Measurements from ENCODE around the gene RAB25.
"Not testable (repeated sequence)": the region's sequence is repeated elsewhere in the genome, so short reads cannot be mapped to it uniquely, and the experiment has no call there.

The RAB25 gene

DNA sequence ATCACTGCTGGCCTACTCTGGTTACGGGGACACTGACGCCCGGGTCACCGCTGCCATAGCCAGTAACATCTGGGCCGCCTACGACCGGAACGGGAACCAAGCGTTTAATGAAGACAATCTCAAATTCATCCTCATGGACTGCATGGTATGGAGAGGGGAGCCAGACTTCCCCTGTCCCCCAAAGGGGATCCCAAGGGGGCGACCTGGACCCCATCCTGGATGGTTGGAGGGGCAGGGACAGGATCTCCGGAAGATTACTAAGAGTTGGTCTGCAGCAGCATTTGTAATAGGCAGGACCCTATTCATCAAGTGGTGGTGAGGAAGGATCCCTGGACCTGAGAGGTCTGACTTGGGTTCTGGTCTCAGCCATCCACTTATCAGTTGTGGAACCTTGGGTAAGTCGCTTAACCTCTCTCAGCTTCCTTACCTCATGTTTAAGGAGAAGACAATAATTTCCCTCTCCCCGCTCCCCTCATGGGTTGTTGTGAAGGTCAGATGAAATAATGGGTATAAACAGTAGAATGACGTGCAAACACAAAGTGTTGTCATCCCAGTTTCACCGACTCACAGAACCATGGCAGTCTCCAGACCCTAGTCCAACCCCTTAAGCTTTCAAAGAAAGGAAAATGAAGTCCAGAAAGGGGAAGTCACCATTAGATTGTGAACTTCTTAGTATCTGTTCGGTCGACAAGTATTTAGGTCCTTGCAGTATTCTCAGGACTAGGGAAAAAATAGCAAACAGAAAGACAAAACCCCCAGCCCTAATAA is 5.5 kb upstream of the RAB25 start:
- no peak for DNase-seq

DNA sequence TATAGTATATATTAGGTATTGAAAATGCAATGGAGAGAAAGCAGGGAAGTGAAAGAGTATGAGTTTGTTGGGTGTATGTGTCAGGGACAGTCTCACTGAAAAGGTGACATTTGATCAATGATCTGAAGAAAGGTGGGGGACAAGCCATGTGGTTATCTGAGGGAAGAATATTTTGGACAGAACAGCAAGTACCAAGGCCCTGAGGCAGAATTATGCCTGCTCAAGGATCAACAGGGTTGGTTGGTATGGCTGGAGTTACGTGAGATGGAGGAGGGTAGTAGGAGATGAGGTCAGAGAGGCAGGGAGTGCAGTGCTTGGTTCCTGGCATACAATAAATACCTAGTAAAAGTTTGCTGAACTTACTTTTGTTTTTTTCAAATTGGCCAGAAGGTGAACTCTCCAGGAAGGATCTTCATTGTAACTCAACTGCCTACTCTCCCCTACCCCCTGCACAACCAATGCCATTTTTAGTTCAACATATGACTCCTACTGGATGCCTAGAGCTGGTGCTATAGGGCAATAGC is 4.6 kb upstream of the RAB25 start:
- DNase-seq, result no peak

DNA sequence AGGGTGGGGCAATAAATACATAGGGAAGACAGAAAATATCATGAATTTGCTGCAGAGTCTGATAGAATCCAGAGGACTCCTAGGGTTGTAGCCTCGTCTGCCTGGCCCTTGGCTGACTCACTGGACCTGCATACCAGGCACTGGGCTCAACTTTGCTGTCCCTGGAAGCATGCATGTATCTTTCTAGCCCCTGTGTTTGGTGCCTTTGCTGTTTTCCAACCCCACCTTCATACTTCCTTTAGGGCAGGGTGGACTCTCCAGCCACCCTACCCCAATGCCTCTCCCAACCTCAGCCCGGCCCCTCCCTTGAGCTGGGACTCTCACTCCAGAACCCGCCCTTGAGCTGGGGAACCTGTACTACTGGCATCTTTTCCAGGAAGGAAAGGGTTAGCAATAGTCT is 1.2 kb downstream of the RAB25 start:
- no peak for DNase-seq

DNA sequence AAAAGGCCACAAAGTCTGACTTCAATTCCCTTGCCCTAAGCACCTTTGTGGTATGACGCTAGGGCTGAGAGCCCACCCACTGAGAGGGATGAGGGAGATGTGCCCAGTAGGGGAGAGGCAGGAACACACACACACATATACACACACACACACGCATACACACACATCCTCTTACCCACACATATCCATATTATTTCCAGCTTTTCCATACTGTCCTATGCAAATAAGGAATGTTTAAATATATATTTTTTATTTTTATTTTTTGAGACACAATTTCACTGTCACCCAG is 3.0 kb downstream of the RAB25 start:
- DNase-seq, result no peak

DNA sequence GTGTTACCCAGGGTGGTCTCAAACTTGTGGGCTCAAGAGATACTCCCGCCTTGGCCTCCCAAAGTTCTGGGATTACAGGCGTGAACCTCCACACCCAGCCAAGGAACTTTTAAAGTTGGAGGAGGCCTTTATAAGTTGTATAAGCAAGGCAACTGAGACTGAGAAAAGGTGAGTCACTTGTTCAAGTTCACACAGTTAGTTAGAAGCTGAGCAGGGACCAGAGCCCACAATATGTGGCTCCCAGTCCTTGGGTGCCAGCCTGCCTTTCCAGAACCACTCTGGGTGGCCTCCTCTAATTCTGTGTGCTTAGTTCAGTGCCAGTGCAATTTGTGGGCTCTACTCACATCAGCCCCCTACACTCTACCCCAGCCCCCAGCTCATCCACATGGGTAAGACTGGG is 3.7 kb downstream of the RAB25 start:
- no peak for DNase-seq

DNA sequence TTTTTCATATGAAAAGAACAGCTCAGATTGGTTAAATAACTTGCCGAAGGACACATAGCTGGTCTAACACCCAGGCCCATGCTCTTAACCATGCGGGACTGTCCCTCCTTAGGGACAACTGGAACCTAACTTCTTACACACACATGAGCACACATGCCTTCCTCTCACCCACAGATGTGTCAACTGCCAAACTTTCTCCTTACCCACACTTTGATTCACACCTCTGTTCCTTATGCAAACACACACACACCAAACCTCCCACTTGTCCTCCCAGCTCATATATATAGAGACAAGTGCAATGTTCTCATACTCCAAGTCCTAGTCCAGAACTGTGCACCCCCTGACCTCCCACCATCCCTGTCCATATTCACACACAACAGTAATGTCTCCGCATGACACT is 4.3 kb downstream of the RAB25 start:
- no peak for DNase-seq

DNA sequence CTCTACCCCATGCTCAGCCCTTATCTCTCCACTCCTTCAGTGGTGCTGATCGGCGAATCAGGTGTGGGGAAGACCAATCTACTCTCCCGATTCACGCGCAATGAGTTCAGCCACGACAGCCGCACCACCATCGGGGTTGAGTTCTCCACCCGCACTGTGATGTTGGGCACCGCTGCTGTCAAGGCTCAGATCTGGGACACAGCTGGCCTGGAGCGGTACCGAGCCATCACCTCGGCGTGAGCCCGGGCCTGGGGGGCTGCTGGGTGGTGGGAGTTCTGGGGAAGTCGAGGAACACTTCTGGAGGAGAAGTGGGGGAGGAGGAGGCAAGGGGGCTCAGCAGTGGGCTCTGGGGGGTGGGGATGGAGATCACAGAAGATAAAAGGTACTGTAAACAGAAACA is 4.9 kb downstream of the RAB25 start:
- no peak for DNase-seq

DNA sequence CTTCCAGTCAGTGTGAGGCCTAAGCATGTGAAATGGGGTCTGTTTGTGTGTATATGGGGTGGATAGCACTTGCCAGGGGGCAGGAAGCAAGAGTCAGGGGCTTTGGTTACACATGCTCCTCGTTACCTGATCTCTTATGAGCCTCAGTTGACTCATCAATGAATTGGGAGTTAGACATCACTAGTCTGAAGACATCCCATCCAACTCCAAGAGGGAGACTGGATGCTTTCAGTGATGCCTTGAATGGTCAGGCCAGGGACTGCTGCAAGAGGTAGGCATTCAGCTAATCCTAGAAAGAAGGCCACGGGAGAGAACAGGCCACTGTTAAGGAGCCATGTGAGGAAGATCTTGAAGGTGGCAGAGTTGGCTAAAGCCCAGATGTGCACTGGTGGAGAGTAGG is 6.3 kb downstream of the RAB25 start:
- no peak for DNase-seq

DNA sequence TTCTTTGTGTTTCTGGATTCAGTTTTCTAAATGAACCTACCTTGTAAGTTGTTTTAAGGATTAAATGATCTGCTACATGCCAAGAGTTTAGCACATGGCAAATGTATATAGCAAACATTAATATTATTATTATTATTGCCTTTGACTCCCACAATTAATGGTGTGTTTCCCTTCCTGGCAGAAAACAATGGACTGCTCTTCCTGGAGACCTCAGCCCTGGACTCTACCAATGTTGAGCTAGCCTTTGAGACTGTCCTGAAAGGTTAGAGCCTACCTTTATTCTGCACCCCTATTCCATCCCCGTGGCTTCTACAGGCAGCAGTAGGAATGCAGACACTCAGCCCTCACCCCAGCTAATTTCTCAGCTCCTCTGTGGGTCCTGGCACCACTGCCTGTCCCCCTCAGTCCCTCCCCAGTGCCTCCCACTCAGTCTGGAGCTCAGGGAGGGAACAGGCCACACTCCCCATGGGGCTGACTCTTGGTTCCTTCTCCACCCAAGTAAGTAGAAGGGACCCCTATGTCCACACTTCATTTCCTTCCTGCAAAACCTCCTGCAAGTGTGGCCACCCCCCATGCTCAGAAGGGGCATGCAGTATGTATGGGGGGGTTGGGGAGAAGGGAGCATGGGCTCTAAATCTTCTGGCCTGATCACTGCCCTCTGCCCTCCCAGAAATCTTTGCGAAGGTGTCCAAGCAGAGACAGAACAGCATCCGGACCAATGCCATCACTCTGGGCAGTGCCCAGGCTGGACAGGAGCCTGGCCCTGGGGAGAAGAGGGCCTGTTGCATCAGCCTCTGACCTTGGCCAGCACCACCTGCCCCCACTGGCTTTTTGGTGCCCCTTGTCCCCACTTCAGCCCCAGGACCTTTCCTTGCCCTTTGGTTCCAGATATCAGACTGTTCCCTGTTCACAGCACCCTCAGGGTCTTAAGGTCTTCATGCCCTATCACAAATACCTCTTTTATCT is 8.8 kb downstream of the RAB25 start:
- no peak for DNase-seq

DNA sequence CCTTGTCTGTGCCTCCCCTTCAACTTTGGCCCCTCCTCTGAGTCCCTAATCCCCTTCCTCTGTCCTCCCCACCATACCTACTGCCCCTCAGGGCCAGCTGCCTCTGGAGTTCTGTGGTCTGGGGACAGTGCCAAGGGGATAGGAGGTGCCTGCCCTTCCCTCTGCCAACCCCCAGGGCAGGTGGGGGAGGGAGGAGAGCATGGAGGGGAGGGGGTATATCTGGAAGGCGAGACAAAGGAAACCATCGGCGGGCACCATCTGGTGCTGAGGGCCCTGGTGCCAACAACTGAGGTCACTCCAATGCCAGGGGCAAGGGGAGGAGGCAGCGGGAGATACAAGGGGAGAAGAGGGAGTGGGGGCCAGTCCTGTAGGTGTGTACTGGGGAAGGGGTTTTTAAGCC is 9.6 kb downstream of the RAB25 start:
- DNase-seq, result no peak

DNA sequence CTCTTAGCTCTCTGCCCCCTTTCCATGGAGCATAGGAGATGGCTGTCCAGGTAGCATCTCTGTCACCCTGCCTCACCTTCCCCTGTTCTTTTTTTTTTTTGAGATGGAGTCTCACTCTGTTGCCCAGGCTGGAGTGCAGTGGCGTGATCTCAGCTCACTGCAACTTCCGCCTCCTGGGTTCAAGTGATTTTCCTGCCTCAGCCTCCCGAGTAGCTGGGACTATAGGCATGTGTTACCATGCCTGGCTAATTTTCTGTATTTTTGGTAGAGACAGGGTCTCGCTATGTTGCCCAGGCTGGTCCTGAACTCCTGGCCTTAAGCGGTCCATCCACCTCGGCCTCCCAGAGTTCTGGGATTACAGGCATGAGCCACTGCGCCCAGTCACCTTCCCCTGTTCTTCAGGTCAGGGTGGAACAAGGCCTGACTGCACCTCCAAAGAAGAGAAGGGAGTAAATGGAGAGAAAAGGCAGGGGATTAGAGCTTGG is 10.4 kb downstream of the RAB25 start:
- DNase-seq, result not testable (repeated sequence)

DNA sequence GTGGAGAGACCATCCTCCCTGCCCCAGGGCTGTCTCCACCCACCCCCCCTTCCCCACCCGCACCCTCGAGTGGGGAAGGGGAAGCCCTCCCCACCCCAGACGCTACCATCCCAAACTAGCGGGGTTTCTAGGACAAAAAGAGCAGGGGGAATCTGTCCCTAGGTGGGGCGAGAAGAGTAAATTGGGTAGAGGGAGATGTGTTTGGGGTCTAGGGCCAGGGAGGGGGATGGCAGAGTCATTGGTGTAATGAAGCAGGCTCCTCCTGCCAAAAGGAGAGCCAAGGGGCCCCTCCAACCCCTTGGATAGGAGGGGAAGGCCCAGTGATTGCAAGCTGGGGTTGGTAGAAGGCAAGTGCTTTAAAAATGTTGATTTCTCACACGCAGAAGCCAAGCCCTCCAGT is 11.3 kb downstream of the RAB25 start:
- no peak for DNase-seq

DNA sequence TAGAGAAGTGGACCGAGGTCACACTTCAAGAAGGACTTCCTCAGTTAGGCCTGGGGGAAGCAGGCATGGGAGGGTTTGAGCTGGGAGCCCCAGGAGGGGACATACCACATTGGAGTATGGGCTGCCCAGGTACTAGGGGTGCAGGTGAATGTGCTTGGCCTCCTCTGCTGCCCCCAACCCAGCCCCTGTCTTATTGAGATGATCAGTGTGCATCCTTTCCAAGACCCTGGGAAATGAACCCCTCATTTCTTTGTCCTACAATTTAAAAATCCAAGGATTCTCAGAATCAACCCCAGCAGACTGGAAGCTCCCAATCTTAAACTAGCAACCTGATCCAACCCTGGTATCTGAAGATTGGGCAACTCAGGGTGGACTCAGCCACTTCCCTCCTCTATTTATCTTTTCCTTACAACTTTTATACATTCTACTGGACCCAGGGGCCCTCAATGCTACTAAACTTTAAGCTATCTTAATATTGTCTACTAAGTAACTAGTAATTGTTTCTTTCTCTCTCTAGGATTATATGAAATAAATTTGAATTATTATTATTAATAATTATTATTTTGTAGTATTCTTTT is 12.2 kb downstream of the RAB25 start:
- no peak for DNase-seq

DNA sequence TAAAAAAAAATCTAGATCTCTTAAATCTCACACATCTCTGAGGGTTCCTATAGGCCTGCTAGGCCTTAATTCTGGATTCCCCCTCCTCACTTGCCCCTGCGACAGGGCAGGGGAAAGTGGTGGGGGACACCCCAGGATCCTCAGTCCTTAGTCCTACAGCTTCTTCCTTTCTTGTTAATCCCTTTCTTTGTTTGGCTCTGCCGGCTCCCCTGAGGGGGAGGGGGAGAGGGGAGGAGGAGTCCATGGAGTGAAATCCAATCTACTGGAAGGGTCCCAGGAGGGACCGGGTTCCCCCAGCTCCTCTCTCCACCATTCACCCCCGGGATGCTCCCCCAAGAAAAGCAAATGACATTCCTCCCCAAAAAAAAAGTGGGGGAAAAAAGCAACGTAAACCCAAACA is 12.8 kb downstream of the RAB25 start:
- DNase-seq, result no peak

DNA sequence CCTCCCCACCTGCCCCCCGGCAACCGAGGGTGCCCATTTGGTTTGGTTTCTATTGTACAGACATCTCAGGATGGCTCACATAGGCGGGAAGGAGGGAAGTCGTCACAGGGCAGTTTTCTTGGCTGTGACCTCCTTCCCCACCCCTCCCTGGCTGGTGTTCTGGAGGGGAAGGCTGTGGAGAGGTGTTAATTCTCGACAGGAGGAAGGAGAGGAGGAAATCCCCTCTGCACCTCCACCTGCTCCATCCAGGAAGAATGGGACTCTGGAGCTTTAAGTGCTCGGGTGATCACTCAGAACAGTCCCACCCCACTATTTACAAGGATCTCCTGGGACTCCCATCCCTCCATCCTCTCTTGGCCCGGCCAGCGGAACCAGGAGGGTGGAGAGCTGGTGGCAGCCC is 13.7 kb downstream of the RAB25 start:
- no peak for DNase-seq

DNA sequence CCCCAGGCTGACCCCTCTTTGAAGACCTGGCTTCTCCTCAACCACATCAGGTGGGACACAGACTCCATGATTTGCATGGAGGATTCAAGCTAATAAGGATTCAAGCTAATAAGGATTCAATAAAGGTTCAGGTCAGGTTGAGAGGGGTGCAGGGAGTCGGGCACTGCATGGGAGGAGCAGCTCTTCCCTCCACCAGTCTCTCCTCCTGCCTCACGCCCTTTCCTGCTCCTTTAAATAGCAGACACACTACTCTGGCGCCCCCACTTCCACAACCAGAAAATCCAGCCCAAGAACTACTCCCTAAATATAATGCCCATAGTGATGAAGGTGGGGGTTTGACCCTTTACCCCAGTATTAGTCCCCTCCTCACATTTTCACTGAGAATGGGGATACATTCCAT is 14.2 kb downstream of the RAB25 start:
- DNase-seq, result no peak

DNA sequence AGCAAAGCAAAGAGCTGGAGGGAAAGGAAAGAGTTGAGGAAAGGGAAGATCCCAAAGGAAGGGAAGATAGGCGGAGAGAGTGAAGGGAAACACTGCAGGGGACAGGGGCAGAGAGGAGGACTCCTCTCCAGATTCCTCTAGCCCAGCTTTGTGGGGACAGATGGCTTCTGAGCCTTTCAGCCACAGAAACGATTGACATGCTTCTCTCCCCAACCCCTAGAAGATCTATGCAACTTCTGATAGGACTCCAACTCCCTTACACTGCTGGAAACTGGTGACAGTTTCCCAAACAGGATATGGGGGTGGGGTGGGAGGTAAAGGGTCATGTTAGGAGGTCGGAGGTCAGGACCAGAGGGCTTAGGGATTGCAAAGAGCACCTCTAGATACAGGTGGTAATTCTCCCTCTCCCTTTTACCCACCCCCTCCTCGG is 14.8 kb downstream of the RAB25 start:
- no peak for DNase-seq

DNA sequence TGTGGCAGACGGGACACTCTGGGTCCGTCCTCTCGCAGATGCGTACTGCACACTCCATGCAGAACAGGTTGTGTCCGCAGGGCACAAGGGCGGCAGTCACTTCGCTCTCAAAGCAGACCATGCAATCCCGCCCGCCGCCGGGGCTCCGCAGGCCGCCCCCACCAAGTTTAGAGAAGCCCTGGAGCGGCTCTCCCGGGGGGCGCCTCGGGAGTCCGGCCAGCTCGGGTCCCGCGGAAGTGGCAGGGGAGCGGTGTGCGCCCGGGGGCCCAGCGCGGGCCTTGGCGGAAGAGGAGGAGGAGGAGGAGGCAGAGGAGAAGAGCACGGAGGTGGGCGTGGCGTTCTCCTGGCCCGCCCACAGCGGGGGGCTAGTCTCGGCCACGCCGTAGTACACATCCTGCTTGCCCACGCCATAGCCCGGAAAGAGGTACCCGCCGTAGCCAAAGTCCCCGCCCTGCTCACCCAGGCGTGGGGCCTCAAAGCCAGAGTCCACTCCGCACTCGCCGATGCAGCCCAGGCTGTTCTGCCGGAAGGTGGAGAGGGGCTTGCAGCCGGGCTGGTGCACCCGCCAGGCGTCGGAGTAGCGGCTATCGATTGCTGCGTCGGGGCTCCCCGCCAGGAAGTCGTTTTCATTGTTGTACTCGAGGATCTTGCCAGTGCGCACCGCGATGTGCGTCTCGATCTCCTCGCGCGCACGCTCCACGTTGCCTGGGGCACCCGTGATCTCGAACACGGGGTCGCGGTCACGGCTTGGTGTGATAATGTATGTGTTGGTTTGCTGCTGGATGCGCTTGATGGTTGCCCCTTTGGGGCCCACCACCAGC is 15.9 kb downstream of the RAB25 start:
- no peak for DNase-seq

DNA sequence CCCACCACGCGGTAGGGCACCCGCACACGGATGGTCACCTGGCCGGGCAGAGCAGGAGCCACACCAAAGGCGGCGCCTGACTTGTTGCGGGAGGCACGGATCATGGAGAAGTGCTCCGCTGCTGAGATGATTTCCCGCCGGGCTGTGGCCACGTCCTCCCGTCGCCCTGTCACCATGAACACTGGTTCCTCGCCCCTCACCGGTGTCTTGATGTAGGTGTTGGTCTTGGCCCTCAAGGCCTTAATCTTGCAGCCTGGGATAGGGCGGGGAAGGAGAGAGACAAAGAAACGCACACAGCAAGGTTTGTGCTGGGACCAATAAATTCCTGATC is 16.4 kb downstream of the RAB25 start:
- no peak for DNase-seq

DNA sequence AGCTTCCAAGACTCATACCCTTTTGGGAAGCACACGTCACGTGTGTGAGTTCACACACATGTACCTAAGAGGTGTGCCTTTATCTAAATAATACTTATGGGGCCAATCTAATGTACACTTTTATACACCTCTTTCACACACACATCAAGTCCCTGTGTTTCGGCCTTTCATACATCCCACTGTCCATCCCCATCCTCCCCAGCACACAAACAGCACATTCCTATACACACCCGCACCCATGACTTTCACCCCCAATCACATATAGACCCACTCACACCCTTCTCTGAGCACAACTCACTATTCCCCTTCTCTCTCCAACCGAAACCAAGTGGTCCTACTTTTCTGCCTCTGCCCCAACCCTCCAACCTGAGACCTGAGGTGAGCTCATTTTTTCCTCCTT is 17.8 kb downstream of the RAB25 start:
- DNase-seq, result no peak

DNA sequence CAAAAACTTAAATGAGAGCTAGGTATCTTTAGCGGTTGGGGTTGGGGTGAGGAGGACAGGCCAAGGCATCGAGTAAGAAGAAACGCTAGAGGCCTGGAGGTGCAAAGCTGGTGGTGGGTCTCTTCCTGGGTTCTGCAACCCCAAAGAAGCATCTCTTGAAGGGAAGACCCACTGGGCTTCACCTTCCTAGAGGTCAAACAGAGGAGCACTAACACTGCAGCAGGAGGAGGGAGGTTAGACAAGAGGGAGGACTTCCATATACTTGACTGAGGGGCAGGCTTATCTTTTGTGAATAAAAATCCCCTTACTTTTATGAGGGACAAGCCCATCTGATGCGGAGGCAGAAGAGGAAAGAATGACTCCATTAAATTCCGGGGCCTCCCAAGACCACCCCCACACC is 18.8 kb downstream of the RAB25 start:
- no peak for DNase-seq

DNA sequence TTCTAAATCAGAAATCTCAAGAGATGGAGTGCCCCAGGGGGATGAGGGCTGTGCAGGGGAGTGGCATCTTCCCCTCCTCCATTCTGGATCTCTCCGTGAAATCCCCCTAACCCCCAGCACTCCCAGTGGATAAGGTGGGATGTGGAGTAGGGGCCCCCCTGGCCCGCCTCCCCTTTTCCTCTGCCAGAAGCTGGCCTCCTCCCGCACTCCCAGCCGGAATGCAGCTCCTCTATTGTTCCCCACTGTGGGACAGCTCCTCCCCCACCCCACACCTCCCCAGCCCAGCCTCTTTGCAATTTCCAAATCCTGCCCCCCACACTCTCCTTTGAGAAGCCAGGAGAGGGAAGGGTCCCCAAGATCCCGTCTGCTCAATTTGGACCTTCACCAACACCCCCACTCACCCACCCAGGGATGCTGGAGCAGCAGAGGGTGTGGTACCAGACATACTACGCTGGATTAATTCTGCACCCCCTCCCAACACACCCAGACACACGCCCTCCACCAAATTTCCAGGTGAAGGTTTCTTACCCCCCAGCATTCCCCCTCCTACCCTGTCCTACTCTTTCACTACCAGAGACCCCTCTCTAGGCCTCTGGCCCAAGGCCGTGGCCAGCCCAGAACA is 19.4 kb downstream of the RAB25 start:
- DNase-seq, result no peak

DNA sequence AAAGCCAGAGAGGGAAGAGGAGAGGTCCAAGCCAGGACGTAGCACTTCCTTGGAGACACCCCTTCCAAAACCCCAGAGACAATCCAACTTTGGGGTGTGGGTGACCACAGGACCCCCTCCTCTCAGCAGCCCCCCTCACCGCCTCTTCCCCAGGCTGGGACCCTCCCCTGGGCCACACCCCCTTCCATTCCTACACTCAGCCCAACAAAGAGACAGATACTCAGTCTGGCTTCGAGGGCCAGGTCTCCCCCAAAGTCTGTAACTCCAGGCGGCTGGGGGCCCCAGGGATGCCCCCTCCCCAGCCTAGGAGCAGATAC is 19.9 kb downstream of the RAB25 start:
- DNase-seq, result no peak

All from fibroblast of upper back skin (primary cell).